ENCODE data around the gene TEX22.

DNA sequence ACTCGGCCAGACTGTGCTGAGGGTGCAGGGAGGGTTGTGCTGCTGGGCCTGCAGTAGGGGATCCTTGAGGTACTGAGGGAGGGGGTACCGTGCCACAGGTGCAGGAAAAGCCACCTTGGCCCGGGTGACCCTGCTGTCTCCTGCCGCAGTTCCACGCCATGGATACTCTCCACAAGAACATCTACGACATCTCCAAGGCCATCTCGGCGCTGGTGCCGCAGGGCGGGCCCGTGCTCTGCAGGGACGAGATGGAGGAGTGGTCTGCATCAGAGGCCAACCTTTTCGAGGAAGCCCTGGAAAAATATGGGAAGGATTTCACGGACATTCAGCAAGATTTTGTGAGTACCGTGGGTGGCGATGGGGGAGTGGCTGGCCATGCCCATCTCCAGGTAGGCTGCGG, 62.3 kb downstream of the TEX22 start:
- TF ChIP-seq POLR2A (IDR thresholded peaks at IDR 0.05; ENCODE audit: low read depth, low read length): no peak
- no peak for TF ChIP-seq SPI1 (IDR thresholded peaks at IDR 0.05; ENCODE audit: low read depth, low read length)
- no peak for TF ChIP-seq TAF1 (IDR thresholded peaks at IDR 0.05; ENCODE audit: low read depth, low read length)
- no peak for TF ChIP-seq POLR2AphosphoS5 (IDR thresholded peaks at IDR 0.05; ENCODE audit: low read depth, low read length)
- no peak for TF ChIP-seq POU2F2 (IDR thresholded peaks at IDR 0.05; ENCODE audit: low read depth, low read length)

Data from GM12891 (cell line).